IMR-90 (cell line): Measurements from ENCODE around the gene MUC21. TPM values are rescaled to one million over a fixed set of nuclear protein-coding genes. Genes with fewer than 3 reads are reported as not detected.
A peak's percentile ranks its signal among the peaks of the same experiment; 100 is the strongest.

Experiments used
- ATAC-seq: fragments of 200-7000 bp; cut with Tn5 transposase; 2 replicates; pipeline ENCODE4 v1.9.1; 2020; ENCODE audit warnings: low read depth, mild to moderate bottlenecking, moderate library complexity
- BruUV-seq: library from RNA; stranded (reverse); fragments of 400-500 nt; replicated peaks from 2 replicates; lab custom pipeline; 2021; lab: Mats Ljungman, UMichigan
- CTCF ChIA-PET: fragments of 300-600 bp; formaldehyde crosslinking; extraction: SDS; loops from one replicate; lab custom pipeline; 2021; ENCODE audit warnings: antibody characterized with exemption; lab: Yijun Ruan, JAX
- POLR2A ChIA-PET: fragments of 300-600 bp; sonication (Branson Sonifier 250); formaldehyde crosslinking; loops from one replicate; lab custom pipeline; 2022; ENCODE audit warnings: antibody characterized with exemption; ENCODE audit not compliant: unreplicated experiment; lab: Charles Lee
- DNase-seq: peaks from one replicate; pipeline ENCODE4 v3.0.0; 2013
- H2AFZ ChIP-seq: replicated peaks from 2 replicates; pipeline ENCODE3; 2013; ENCODE audit warnings: low read length, mild to moderate bottlenecking; ENCODE audit not compliant: poor library complexity
- H2AK5ac ChIP-seq: 2 replicates; pipeline ENCODE4 v1.6.1; 2013; ENCODE audit warnings: low read depth, low read length, inconsistent platforms
- H2AK9ac ChIP-seq: replicated peaks from 2 replicates; pipeline ENCODE3; 2013; ENCODE audit warnings: mild to moderate bottlenecking, low read depth, low read length, moderate library complexity; ENCODE audit not compliant: poor library complexity
- H2BK120ac ChIP-seq: 2 replicates; pipeline ENCODE4 v1.6.1; 2013; ENCODE audit warnings: low read depth, low read length, inconsistent platforms
- H2BK15ac ChIP-seq: 3 replicates; pipeline ENCODE4 v1.6.1; 2013; ENCODE audit warnings: low read depth, low read length, inconsistent platforms
- H2BK20ac ChIP-seq: 2 replicates; pipeline ENCODE4 v1.6.1; 2013; ENCODE audit warnings: low read depth, mild to moderate bottlenecking, inconsistent platforms, low read length, moderate library complexity
- H2BK5ac ChIP-seq: 2 replicates; pipeline ENCODE4 v1.6.1; 2013; ENCODE audit warnings: mild to moderate bottlenecking, low read depth, low read length, inconsistent platforms; ENCODE audit not compliant: poor library complexity, severe bottlenecking
- H3K14ac ChIP-seq: replicated peaks from 2 replicates; pipeline ENCODE4 v1.6.1; 2013; ENCODE audit warnings: low read depth, low read length, inconsistent platforms
- H3K18ac ChIP-seq: 2 replicates; pipeline ENCODE4 v1.6.1; 2013; ENCODE audit warnings: low read depth, low read length, control low read depth
- H3K23ac ChIP-seq: 2 replicates; pipeline ENCODE4 v1.6.1; 2013; ENCODE audit warnings: low read depth, low read length, inconsistent platforms
- H3K27ac ChIP-seq: 2 replicates; pipeline ENCODE4 v1.5.1; 2013; ENCODE audit warnings: mild to moderate bottlenecking, control low read depth, low read length; ENCODE audit not compliant: insufficient read depth
- H3K27me3 ChIP-seq: 2 replicates; pipeline ENCODE4 v1.6.1; 2013; ENCODE audit warnings: low read length; ENCODE audit not compliant: control insufficient read depth, insufficient read depth
- H3K36me3 ChIP-seq: 2 replicates; pipeline ENCODE4 v1.6.1; 2013; ENCODE audit warnings: low read length, mixed read lengths; ENCODE audit not compliant: control insufficient read depth, insufficient read depth
- H3K4ac ChIP-seq: 2 replicates; pipeline ENCODE4 v1.6.1; 2013; ENCODE audit warnings: low read depth, low read length, inconsistent platforms
- H3K4me1 ChIP-seq: 2 replicates; pipeline ENCODE4 v1.6.1; 2013; ENCODE audit warnings: low read length, mixed read lengths; ENCODE audit not compliant: control insufficient read depth, insufficient read depth
- H3K4me2 ChIP-seq: 2 replicates; pipeline ENCODE4 v1.6.1; 2013; ENCODE audit warnings: low read depth, mild to moderate bottlenecking, control low read depth, low read length, moderate library complexity
- H3K4me3 ChIP-seq: 2 replicates; pipeline ENCODE4 v1.5.1; 2013; ENCODE audit warnings: low read depth, mild to moderate bottlenecking, control low read depth, low read length, moderate library complexity; ENCODE audit not compliant: insufficient read depth
- H3K56ac ChIP-seq: 2 replicates; pipeline ENCODE4 v1.6.1; 2013; ENCODE audit warnings: low read length, inconsistent platforms; ENCODE audit not compliant: insufficient read depth; ENCODE audit errors: extremely low read depth
- H3K79me1 ChIP-seq, 2 experiments: 2 replicates each; pipeline ENCODE4 v1.6.1; 2013; ENCODE audit warnings: low read length in 2 of 2, inconsistent platforms in 1 of 2, low read depth in 1 of 2
- H3K9ac ChIP-seq: 2 replicates; pipeline ENCODE4 v1.6.1; 2013; ENCODE audit warnings: low read depth, low read length, control low read depth
- H3K9me1 ChIP-seq: 2 replicates; pipeline ENCODE4 v1.6.1; 2013; ENCODE audit warnings: low read length, inconsistent platforms; ENCODE audit not compliant: insufficient read depth
- H3K9me3 ChIP-seq: 2 replicates; pipeline ENCODE4 v1.6.1; 2013; ENCODE audit warnings: low read length; ENCODE audit not compliant: control insufficient read depth, insufficient read depth
- H4K20me1 ChIP-seq: 2 replicates; pipeline ENCODE4 v1.6.1; 2013; ENCODE audit warnings: low read length, inconsistent platforms; ENCODE audit not compliant: insufficient read depth
- H4K5ac ChIP-seq: 2 replicates; pipeline ENCODE4 v1.6.1; 2013; ENCODE audit warnings: mild to moderate bottlenecking, low read depth, low read length, control low read depth
- H4K8ac ChIP-seq, 2 experiments: 2 replicates each; pipeline ENCODE4 v1.6.1; 2013; ENCODE audit warnings: low read depth in 2 of 2, low read length in 2 of 2, control low read depth in 1 of 2, inconsistent platforms in 1 of 2
- H4K91ac ChIP-seq: 2 replicates; pipeline ENCODE4 v1.6.1; 2013; ENCODE audit warnings: low read depth, low read length, inconsistent platforms; ENCODE audit not compliant: insufficient read depth
- BHLHE40 ChIP-seq: fragments of 150-350 bp; IDR thresholded peaks from 2 replicates; pipeline ENCODE4 v1.6.1; 2016; ENCODE audit warnings: mild to moderate bottlenecking, low read depth, low read length
- CEBPB ChIP-seq: IDR thresholded peaks from 2 replicates; pipeline ENCODE4 v1.6.1; 2012; ENCODE audit warnings: low read depth, low read length, improper control_type of control experiment
- CTCF ChIP-seq: conservative IDR thresholded peaks from 2 replicates; pipeline ENCODE4 v1.5.1; 2012; ENCODE audit warnings: mild to moderate bottlenecking, low read depth, low read length, improper control_type of control experiment
- ELK1 ChIP-seq: fragments of 150-350 bp; IDR thresholded peaks from 2 replicates; pipeline ENCODE4 v1.6.1; 2016; ENCODE audit warnings: low read depth, mild to moderate bottlenecking, low read length, moderate library complexity, borderline replicate concordance
- FOS ChIP-seq: fragments of 150-350 bp; IDR thresholded peaks from 2 replicates; pipeline ENCODE4 v1.6.1; 2016; ENCODE audit warnings: low read depth, low read length
- MAFK ChIP-seq: IDR thresholded peaks from 2 replicates; pipeline ENCODE4 v1.6.1; 2012; ENCODE audit warnings: low read depth, low read length, improper control_type of control experiment
- MXI1 ChIP-seq: IDR thresholded peaks from 2 replicates; pipeline ENCODE4 v1.6.1; 2012; ENCODE audit warnings: low read depth, mild to moderate bottlenecking, low read length, moderate library complexity, borderline replicate concordance
- NFE2L2 ChIP-seq: fragments of 150-350 bp; IDR thresholded peaks from 2 replicates; pipeline ENCODE4 v1.6.1; 2016; ENCODE audit warnings: low read depth, mild to moderate bottlenecking, low read length
- POLR2A ChIP-seq: IDR thresholded peaks from 2 replicates; pipeline ENCODE4 v1.6.1; 2012; ENCODE audit warnings: mild to moderate bottlenecking, low read depth, low read length
- RAD21 ChIP-seq: IDR thresholded peaks from 2 replicates; pipeline ENCODE4 v1.6.1; 2012; ENCODE audit warnings: low read length, improper control_type of control experiment
- RCOR1 ChIP-seq: IDR thresholded peaks from 2 replicates; pipeline ENCODE4 v1.6.1; 2012; ENCODE audit warnings: mild to moderate bottlenecking, low read length, improper control_type of control experiment; ENCODE audit not compliant: insufficient replicate concordance
- RFX5 ChIP-seq: IDR thresholded peaks from 2 replicates; pipeline ENCODE4 v1.8.0; 2012; ENCODE audit warnings: low read depth, mild to moderate bottlenecking, low read length, moderate library complexity
- SMC3 ChIP-seq: fragments of 150-350 bp; IDR thresholded peaks from 2 replicates; pipeline ENCODE4 v1.6.1; 2016; ENCODE audit warnings: low read depth, mild to moderate bottlenecking, antibody characterized with exemption, low read length, moderate library complexity
- USF2 ChIP-seq: fragments of 150-350 bp; IDR thresholded peaks from 2 replicates; pipeline ENCODE4 v1.6.1; 2017; ENCODE audit warnings: mild to moderate bottlenecking, antibody characterized with exemption, low read length, low read depth
- WGBS, 2 experiments: methylation state at CpG; one replicate each; pipeline versions ENCODE4 v1.1.5 to v1.1.7; 2013; ENCODE audit warnings: missing lambda C conversion rate in 2 of 2; ENCODE audit not compliant: insufficient read length in 1 of 2; ENCODE audit errors: extremely low coverage in 2 of 2; 5-methylcytosine and 5-hydroxymethylcytosine counted together
- dilution Hi-C: fragments of 300-500 bp; cut with HindIII; formaldehyde crosslinking; loops from one replicate; pipeline ENCODE4 v1.14.3; 2018; ENCODE audit warnings: low sequenced_read_pairs; ENCODE audit not compliant: unreplicated experiment
- in situ Hi-C: fragments of 300-500 bp; cut with MboI; formaldehyde crosslinking; loops from 3 replicates; pipeline ENCODE4 v1.14.3; 2019; ENCODE audit warnings: low sequenced_read_pairs, inconsistent platforms, mixed read lengths
- intact Hi-C: fragments of 100-400 bp; cut with micrococcal nuclease; formaldehyde crosslinking; loops from 2 replicates; pipeline ENCODE4 v1.10.0; 2022
- polyA plus RNA-seq, 3 experiments: library from polyadenylated mRNA; depleted of rRNA; stranded (reverse); fragments of >200 nt; gene quantifications; 2 replicates each; pipeline ENCODE4 v1.2.3, GENCODE V29; 2012; ENCODE audit warnings: low replicate concordance in 1 of 3
- total RNA-seq: library from RNA; depleted of rRNA; stranded (reverse); fragments of >200 nt; gene quantifications from 2 replicates; pipeline ENCODE4 v1.2.3, GENCODE V29; 2012

MUC21 gene
- total and polyA plus RNA-seq, 2 of the 4 experiments (the other 2 are of a cell fraction): not detected

- no peak overlapping the region for H3K56ac ChIP-seq
- WGBS, 2 experiments: no CpG with 5 or more reads among the region's 2 CpGs
- ATAC-seq: no peak
- CTCF ChIA-PET: no interaction called here
- peaks cover 5% of the 10 kb centered on the region for H3K27me3 ChIP-seq
- H2BK15ac ChIP-seq: no peak overlapping the region
- H2AK5ac ChIP-seq: no peak overlapping the region
- peak overlapping the region; percentile 53 for H2AFZ ChIP-seq
- no peak overlapping the region for H2BK5ac ChIP-seq
- no peak overlapping the region for H3K14ac ChIP-seq
- H4K20me1 ChIP-seq: no peaks in the 10 kb centered on the region
- TF ChIP-seq MXI1: no peak
- no peak for TF ChIP-seq RFX5
- TF ChIP-seq BHLHE40: no peak
- TF ChIP-seq POLR2A: no peak
- no peak for TF ChIP-seq CEBPB
- TF ChIP-seq FOS: no peak
- no peak for TF ChIP-seq RCOR1
- no peak for TF ChIP-seq NFE2L2
- no peak for TF ChIP-seq USF2
- TF ChIP-seq RAD21: no peak
- no peak for TF ChIP-seq ELK1
- no peak for TF ChIP-seq CTCF
- TF ChIP-seq MAFK: no peak
- no peak for TF ChIP-seq SMC3
- H3K4ac ChIP-seq: no peak overlapping the region
- no peak overlapping the region for H4K5ac ChIP-seq
- no peak overlapping the region for H3K18ac ChIP-seq
- H3K9me1 ChIP-seq: no peaks in the 10 kb centered on the region; the same call in 1 of the 2 replicates
- BruUV-seq: no TSS peak
- no peak overlapping the region for H3K27ac ChIP-seq
- H3K36me3 ChIP-seq: no peaks in the 10 kb centered on the region
- in situ Hi-C loops: no loop called here
- dilution Hi-C loops: no loop called here
- H3K9ac ChIP-seq: no peak overlapping the region
- no peak overlapping the region for H2BK20ac ChIP-seq
- POLR2A ChIA-PET: no interaction called here
- no peak for DNase-seq
- H2BK120ac ChIP-seq: no peak overlapping the region
- H3K9me3 ChIP-seq: no peaks in the 10 kb centered on the region
- H3K79me1 ChIP-seq: no peaks in the 10 kb centered on the region
- intact Hi-C loops: no loop called here
- H2AK9ac ChIP-seq: no peak overlapping the region
- no peak overlapping the region for H4K91ac ChIP-seq
- no peaks in the 10 kb centered on the region for H3K4me1 ChIP-seq
- H3K23ac ChIP-seq: no peak overlapping the region
- no peak overlapping the region for H4K8ac ChIP-seq
- H3K4me3 ChIP-seq: no peak overlapping the region
- no peak overlapping the region for H3K4me2 ChIP-seq
Measured at GRCh38 chr6:31002471-31002870, 19.0 kb downstream of the MUC21 start.
